Umbilical cord (tissue), 2 donors: ENCODE data around the gene PTPN20. TPM values are rescaled to one million over a fixed set of nuclear protein-coding genes. Genes with fewer than 3 reads are reported as not detected.
"Not testable (repeated sequence)": the region's sequence is repeated elsewhere in the genome, so short reads cannot be mapped to it uniquely, and the experiment has no call there.

Experiments used
- DNase-seq: peaks from one replicate; pipeline ENCODE4 v3.0.0-alpha.2; 2015; ENCODE audit warnings: low spot score
- total RNA-seq: library from RNA; depleted of rRNA; stranded (reverse); fragments of >200 nt; gene quantifications from one replicate; pipeline ENCODE4 v1.2.3, GENCODE V29; 2014; ENCODE audit warnings: low replicate concordance; ENCODE audit not compliant: insufficient read depth

The PTPN20 gene
- total RNA-seq, 1 donor from 2014 or later = 11.1 TPM

- DNase-seq = not testable (repeated sequence)
Measured at GRCh38 chr10:46952540-46952939, 41.3 kb downstream of the PTPN20 start.

GRCh38 chr10:46960742-46961141 lies 49.5 kb downstream of the PTPN20 start:
- DNase-seq = not testable (repeated sequence)

- not testable (repeated sequence) for DNase-seq
Measured at GRCh38 chr10:46963356-46963755, 52.1 kb downstream of the PTPN20 start.

DNA sequence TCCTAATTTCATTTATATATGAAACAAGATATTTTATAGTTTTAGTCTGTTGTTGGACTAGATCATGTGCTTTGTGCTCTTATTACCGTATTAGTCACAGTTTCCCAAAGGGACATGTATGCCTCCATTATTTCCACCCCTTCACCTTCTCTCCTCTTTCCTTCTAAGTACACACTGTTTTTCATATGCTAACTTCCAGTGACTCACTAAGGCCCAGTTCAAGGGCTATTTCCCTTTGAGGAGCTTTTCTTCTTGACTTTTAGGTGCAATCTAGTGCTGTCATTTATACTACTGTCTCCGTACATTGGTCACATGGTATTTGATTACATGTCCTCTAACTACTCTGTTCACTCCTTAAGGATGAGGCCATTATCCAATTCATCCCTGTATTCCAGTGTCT lies 55.8 kb downstream of the PTPN20 start:
- DNase-seq = not testable (repeated sequence)

- not testable (repeated sequence) for DNase-seq
Measured at GRCh38 chr10:46980223-46980622, 69.0 kb downstream of the PTPN20 start.

GRCh38 chr10:46987233-46987924 lies 76.2 kb downstream of the PTPN20 start:
- not testable (repeated sequence) for DNase-seq

DNA sequence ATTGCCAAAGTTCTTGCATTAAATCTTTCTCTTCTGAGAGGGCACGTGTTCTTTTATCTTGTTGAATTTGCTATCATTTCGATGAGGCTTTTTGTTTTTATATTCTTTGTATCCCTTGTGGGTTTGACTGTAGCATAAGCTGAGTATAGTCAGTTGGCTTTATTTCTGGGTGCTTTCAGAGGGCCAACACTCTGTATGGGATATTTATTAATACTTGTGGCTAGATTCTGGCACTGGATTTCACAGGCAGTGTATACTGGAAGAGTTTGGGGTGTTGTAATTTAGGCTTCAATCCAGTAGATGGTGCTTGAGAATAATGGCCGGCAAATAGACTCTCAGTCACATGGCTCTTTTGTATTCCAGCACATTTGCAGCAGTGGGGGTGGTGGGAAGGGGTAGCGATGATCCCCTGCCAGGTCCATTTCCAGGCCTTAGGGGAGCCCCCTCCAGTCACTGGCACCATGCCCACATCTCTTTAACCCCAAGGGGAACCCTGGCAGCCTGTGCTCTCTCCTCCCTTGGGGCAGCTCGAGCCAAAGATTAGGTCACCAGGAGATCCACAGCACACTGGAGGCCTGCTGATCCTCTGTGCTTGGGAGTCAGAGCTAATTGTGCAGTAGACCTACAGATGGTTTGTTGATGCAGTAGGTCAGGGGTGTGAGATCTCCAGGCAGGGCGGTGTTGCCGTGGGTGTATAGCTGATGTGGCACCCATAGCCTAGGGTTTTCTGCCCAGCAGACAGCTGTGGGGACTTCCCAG lies 81.8 kb downstream of the PTPN20 start:
- DNase-seq = peak; percentile 21

GRCh38 chr10:46995234-46995633 lies 84.0 kb downstream of the PTPN20 start:
- DNase-seq = no peak

DNA sequence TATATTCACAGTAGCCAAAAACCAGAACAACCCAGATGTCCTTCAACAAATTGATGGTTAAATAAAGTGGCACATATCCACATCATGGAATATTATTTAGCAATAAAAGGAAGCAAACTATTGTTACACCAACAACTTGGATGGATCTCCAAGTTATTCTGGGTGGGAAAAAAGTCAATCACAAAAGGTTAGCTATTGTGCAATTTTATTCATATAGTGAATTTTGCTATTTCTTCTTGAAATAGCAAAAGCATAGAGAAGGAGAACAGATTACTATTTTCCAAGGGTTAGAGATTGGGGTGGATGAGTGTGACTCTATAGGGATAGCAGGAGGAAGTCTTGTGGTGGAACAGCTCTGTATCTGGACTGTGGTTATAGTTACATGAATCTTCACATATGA lies 87.0 kb downstream of the PTPN20 start:
- no peak for DNase-seq

DNA sequence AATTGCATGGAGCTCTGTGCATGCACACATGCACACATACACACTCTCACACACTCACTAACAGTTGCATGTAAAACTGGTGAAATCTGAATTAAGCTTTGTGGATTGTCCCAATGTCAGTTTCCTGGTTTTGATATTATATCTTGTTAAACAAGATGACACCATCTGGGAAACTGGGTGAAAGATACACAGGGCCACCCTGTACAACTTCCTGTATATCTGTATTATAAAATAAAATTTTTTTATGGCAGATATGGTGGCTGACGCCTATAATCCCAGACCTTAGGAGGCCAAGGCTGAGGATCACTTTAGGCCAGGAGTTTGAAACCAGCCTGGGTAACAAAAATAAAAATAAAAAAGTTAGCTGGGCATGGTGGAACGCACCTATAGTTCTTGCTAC lies 87.4 kb downstream of the PTPN20 start:
- no peak for DNase-seq

DNA sequence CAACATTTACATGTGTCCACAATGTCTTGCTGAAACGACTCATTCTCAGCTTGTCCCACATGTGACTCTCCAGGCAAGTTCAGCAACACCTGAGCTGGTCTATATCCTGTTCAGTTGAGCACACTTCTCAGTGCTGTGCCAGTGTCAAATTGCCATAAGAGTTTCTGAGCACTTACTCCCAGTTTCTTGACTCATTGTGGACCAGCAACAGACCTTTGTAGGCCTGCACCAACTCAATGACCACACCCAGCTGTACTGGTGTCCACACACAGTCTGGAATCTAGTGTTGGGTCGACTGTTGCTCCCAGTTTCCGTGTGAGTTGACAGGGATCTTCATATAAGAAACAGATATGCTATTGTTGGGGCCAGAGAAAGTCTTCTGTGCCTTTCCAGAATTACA lies 88.0 kb downstream of the PTPN20 start:
- DNase-seq = no peak

DNA sequence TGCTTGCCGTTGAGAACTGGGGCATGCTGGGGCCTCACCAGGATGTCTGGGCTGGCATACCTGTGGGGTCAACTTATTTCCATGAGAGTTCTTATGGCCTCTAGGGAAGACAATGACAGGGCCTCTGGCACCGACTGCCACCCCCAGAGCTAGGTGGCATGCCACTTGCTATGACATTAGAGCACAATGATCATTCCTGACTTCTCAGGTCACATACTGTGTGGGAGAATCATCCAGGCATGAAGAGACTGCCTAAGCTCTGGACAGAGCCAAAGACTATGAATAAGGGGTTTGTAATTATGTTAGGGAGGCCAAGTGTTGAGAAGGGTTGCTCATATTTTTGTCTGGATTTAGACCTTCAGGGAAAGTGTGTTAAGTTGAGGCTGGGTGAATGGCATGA lies 97.5 kb downstream of the PTPN20 start:
- no peak for DNase-seq

DNA sequence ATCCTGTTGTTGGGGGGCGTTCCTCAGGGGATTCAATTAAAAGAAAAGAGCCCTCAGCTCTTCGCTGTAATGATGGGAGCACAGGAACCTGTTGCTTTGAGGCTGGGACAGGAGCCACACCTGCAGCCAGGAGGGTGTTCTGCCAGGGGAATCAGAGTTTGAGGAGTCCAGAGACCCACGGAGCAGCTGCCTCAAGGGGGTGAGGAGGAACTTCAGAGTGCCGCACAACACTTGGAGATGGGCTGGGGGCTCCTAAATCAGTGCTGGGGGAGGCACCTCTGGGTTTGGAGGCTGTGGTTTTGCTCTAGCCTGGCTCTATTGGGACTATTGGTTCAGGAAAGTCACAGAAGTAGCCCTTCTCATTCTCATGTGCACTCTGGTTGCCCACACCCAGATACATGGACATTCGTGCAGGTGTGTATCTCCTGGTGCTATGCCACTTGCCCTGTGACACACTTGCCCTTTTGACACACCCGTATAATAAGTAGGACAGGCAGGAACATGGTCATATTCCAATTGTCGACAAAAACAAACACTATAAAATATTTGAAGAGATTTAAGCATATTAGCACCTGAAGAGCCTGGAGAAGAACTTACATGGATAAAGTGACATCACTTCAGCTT lies 98.1 kb downstream of the PTPN20 start:
- no peak for DNase-seq

- no peak for DNase-seq
Measured at GRCh38 chr10:47010036-47010435, 98.8 kb downstream of the PTPN20 start.

GRCh38 chr10:47012214-47012613 lies 101.0 kb downstream of the PTPN20 start:
- no peak for DNase-seq

DNA sequence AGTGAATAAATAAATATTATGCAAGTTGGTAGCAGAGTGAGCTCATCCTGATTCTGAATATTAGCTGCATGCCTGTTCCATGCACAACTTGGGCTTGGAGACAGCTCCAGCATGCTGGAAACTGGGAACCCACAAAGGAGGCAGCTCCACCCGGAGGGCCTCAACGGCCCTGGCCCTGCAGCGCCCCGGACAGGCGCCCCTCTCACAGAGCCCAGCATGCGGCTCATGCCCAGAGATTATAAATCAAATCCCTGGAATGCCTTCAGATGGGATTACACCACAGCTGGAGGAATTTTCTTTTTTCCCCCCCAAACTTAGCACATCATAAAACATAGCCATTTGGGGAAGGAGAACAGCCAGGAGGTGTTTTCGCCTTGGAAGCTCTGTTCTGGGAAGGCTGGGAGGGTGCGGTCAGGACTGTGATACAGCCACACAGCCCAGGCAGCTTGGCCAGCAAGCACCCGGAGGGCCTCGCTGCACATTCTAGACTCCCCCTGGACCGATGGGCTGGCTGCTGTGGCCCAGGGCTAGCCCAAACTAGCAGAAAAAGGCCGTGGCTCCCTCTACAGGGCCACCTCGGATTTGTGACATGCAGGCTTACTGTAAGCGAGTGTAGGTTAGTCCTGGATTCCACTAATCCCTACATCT lies 102.4 kb downstream of the PTPN20 start:
- peak; percentile 91 for DNase-seq

DNA sequence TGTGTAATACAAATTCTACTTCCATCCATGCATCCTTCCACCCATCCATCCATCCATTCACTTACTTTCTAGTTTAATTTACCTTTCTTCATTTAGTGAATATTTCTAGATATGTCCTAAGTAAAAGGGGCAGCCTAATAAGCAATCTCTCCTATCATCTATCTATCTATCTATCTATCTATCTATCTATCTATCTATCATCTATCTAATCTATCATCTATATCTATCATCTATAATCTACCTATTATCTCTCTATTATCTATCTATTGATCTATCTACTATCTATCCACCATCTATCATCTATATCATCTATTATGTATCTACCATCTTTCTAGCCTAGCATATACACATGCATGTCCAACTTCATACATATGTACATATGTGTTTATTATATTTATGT lies 104.2 kb downstream of the PTPN20 start:
- no peak for DNase-seq

GRCh38 chr10:47016564-47016963 lies 105.3 kb downstream of the PTPN20 start:
- DNase-seq = no peak

DNA sequence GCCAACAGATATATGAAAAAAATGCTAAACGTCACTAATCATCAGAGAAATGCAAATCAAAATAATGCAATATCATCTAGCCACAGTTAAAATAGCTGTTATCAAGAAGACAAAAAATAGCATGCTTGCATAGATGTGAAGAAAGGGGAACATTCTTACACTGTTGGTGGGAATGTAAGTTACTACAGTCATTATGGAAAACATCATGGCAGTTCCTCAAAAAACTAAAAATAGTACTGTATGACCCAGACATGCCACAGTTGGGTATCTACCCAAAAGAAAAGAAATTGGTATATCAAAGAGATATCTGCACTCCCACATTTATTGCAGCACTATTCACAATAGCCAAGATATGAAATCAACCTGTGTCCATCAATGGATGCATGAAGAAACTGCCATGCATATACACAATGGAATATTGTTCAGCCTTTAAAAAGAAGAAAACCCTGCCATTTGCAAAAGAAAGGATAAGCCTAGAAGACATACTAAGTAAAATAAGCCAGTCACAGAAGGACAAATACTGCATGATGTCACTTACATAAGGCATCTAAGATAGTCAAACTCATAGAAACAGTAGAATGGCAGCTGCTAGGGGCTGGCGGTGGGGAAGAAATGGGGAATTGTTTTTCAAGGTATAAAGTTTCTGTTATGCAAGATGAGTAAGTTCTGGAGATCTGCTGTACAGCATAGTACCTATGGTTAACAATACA lies 107.0 kb downstream of the PTPN20 start:
- DNase-seq = no peak

DNA sequence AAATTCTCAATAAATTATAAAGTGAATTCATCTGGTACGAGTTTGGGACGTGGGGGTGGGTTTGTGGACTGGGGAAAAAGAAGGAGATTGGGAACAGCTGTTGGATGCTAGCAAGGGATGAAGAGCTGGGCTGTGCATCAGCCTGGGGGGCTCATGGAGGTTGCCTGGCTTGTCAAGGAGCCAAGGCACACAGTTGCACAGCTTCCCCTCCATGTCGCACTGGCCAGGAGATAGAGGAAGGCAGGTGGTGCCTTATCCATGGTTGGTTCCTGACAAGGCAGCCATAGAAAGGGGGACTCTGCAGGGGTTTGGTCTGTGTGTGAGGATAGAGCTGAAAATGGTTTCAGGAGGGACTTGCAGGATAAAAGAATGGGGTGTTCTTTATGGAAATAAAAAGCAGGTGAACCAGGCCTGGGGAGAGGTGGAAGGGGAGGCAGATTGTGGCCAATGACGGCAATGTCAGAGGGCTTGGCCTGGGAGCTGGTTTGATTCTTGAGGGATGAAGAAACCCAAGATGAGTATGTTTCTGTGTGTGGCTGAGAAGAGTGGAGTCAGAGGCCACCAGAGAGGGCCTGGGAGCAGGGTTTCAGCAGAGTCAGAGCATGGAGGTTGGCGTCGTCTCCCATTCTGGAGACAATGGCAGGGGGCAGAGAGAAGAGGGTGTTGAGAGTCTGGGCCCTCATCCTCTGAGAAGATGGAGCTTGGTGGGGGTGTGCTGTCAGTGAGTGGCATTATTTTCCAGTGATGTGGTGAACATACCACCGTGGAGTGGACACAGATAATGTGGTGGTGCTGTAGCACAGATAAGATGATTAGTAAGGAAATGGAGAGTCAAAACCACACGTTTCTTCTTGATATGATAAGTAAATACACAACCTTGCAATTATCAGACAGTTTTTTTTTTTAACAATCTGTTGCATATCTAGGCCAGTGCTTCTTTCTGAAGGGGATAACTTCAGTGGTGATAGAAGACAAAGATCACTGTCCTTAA lies 108.2 kb downstream of the PTPN20 start:
- DNase-seq = no peak
